SH-SY5Y (cell line): ENCODE measurements around the gene FA2H.

ENCODE experiments used
- GATA2 ChIP-seq: IDR thresholded peaks from 2 replicates; pipeline ENCODE4 v1.6.1; 2011; ENCODE audit warnings: mild to moderate bottlenecking, low read depth, low read length
- GATA3 ChIP-seq: IDR thresholded peaks from 2 replicates; pipeline ENCODE4 v1.6.1; 2011; ENCODE audit warnings: low read depth, mild to moderate bottlenecking, low read length, moderate library complexity

The FA2H gene

GRCh38 chr16:74752756-74753155, 21.9 kb downstream of the FA2H start:
- TF ChIP-seq GATA2 = no peak
- no peak for TF ChIP-seq GATA3

GRCh38 chr16:74752258-74752657, 22.4 kb downstream of the FA2H start:
- TF ChIP-seq GATA3 = no peak
- TF ChIP-seq GATA2 = no peak

- TF ChIP-seq GATA3 (no peak), GATA2 (no peak)
These were observed 23.0 kb downstream of the FA2H start for GRCh38 chr16:74751658-74752057.

- TF ChIP-seq GATA2 = no peak
- TF ChIP-seq GATA3 = no peak
These were observed 25.1 kb downstream of the FA2H start for GRCh38 chr16:74749291-74750055.

- no peak for TF ChIP-seq GATA2
- no peak for TF ChIP-seq GATA3
These were observed 26.0 kb downstream of the FA2H start for GRCh38 chr16:74748616-74749026.

- no peak for TF ChIP-seq GATA3
- TF ChIP-seq GATA2 = no peak
These were observed 26.7 kb downstream of the FA2H start for GRCh38 chr16:74747716-74748615.

- TF ChIP-seq GATA2 (no peak), GATA3 (no peak)
These were observed 28.7 kb downstream of the FA2H start for GRCh38 chr16:74745926-74746325.

- TF ChIP-seq GATA3 = no peak
- TF ChIP-seq GATA2 = no peak
These were observed 29.5 kb downstream of the FA2H start for GRCh38 chr16:74745109-74745615.

GRCh38 chr16:74744566-74744965, 30.1 kb downstream of the FA2H start:
- no peak for TF ChIP-seq GATA3
- no peak for TF ChIP-seq GATA2

GRCh38 chr16:74743668-74744299, 30.8 kb downstream of the FA2H start:
- no peak for TF ChIP-seq GATA2
- no peak for TF ChIP-seq GATA3

GRCh38 chr16:74743045-74743667, 31.5 kb downstream of the FA2H start:
- TF ChIP-seq GATA3 (no peak), GATA2 (no peak)

GRCh38 chr16:74742051-74742481, 32.6 kb downstream of the FA2H start:
- TF ChIP-seq GATA2 (no peak), GATA3 (no peak)

- TF ChIP-seq GATA3 = no peak
- TF ChIP-seq GATA2 = no peak
These were observed 33.8 kb downstream of the FA2H start for GRCh38 chr16:74740795-74741304.
